Neuronal stem cell (in vitro differentiated cells): Measurements from ENCODE around the gene KIFC3.

Source experiments
- DNase-seq: peaks from one replicate; pipeline ENCODE4 v3.0.0-alpha.2; 2013; ENCODE audit warnings: low spot score
- H2AFZ ChIP-seq: one replicate; pipeline ENCODE4 v1.6.1; 2013; ENCODE audit warnings: mild to moderate bottlenecking, low read length, inconsistent platforms
- H2AK5ac ChIP-seq: 2 replicates; pipeline ENCODE4 v1.6.1; 2013; ENCODE audit warnings: low read depth, mild to moderate bottlenecking, inconsistent platforms, low read length, moderate library complexity, mixed read lengths
- H2BK120ac ChIP-seq: 2 replicates; pipeline ENCODE4 v1.6.1; 2013; ENCODE audit warnings: low read depth, mild to moderate bottlenecking, inconsistent platforms, low read length, moderate library complexity, mixed read lengths
- H2BK12ac ChIP-seq: one replicate; pipeline ENCODE4 v1.6.1; 2013; ENCODE audit warnings: low read length, inconsistent platforms
- H2BK15ac ChIP-seq: 2 replicates; pipeline ENCODE4 v1.6.1; 2013; ENCODE audit warnings: mild to moderate bottlenecking, low read length, inconsistent platforms, mixed read lengths
- H2BK5ac ChIP-seq: one replicate; pipeline ENCODE4 v1.6.1; 2013; ENCODE audit warnings: inconsistent platforms, mild to moderate bottlenecking, low read length, moderate library complexity
- H3K14ac ChIP-seq: one replicate; pipeline ENCODE4 v1.6.1; 2013; ENCODE audit warnings: low read length, inconsistent platforms
- H3K18ac ChIP-seq: 2 replicates; pipeline ENCODE4 v1.6.1; 2013; ENCODE audit warnings: low read length, inconsistent platforms
- H3K23ac ChIP-seq: 2 replicates; pipeline ENCODE4 v1.6.1; 2013; ENCODE audit warnings: low read depth, mild to moderate bottlenecking, mixed read lengths, low read length, inconsistent platforms; ENCODE audit not compliant: poor library complexity
- H3K27ac ChIP-seq: replicated peaks from 3 replicates; pipeline ENCODE4 v1.5.1; 2013; ENCODE audit warnings: low read length, inconsistent platforms
- H3K27me3 ChIP-seq, 3 experiments: 2 replicates each; pipeline ENCODE4 v1.6.1; 2013; ENCODE audit warnings: low read length in 3 of 3, mild to moderate bottlenecking in 2 of 3, inconsistent platforms in 1 of 3, low read depth in 1 of 3, mixed read lengths in 1 of 3, moderate library complexity in 1 of 3; ENCODE audit not compliant: control insufficient read depth in 3 of 3, insufficient read depth in 3 of 3
- H3K36me3 ChIP-seq, 2 donors: replicated peaks in 1 of 2; 2 replicates each; pipeline ENCODE4 v1.6.1; 2013; ENCODE audit warnings: low read length in 2 of 2; ENCODE audit not compliant: control insufficient read depth in 2 of 2, insufficient read depth in 2 of 2
- H3K4ac ChIP-seq: 2 replicates; pipeline ENCODE4 v1.6.1; 2013; ENCODE audit warnings: inconsistent platforms, mild to moderate bottlenecking, low read length, moderate library complexity
- H3K4me1 ChIP-seq, 2 donors: 1 replicate in 1 of 2; 2 replicates in 1 of 2; pipeline ENCODE4 v1.6.1; 2013; ENCODE audit warnings: low read length in 2 of 2, low read depth in 1 of 2; ENCODE audit not compliant: control insufficient read depth in 2 of 2, insufficient read depth in 1 of 2
- H3K4me2 ChIP-seq: one replicate; pipeline ENCODE4 v1.6.1; 2013; ENCODE audit warnings: mild to moderate bottlenecking, low read length, inconsistent platforms; ENCODE audit not compliant: insufficient read depth, poor library complexity, severe bottlenecking
- H3K4me3 ChIP-seq, 2 donors: 2 replicates each; pipeline ENCODE4 v1.5.1; 2013; ENCODE audit warnings: low read length in 2 of 2, mild to moderate bottlenecking in 2 of 2, inconsistent platforms in 1 of 2, moderate library complexity in 1 of 2
- H3K79me1 ChIP-seq: one replicate; pipeline ENCODE4 v1.6.1; 2013; ENCODE audit warnings: low read depth, mild to moderate bottlenecking, inconsistent platforms, low read length, moderate library complexity
- H3K9ac ChIP-seq: one replicate; pipeline ENCODE4 v1.6.1; 2013; ENCODE audit warnings: mild to moderate bottlenecking, low read depth, low read length, inconsistent platforms; ENCODE audit not compliant: poor library complexity
- H3K9me3 ChIP-seq, 2 donors: replicated peaks in 1 of 2; 2 replicates each; pipeline versions ENCODE3 to v1.6.1; 2013; ENCODE audit warnings: low read length in 2 of 2, mild to moderate bottlenecking in 2 of 2, inconsistent platforms in 1 of 2, low read depth in 1 of 2, mixed read lengths in 1 of 2, moderate library complexity in 1 of 2; ENCODE audit not compliant: control insufficient read depth in 2 of 2, insufficient read depth in 1 of 2
- H4K8ac ChIP-seq: one replicate; pipeline ENCODE4 v1.6.1; 2013; ENCODE audit warnings: low read depth, mild to moderate bottlenecking, inconsistent platforms, low read length, moderate library complexity
- H4K91ac ChIP-seq: one replicate; pipeline ENCODE4 v1.6.1; 2013; ENCODE audit warnings: low read length, low read depth, mild to moderate bottlenecking, inconsistent platforms; ENCODE audit not compliant: poor library complexity
- WGBS, 2 donors: extraction: QIAGEN DNeasy Blood & Tissue Kit; methylation state at CpG; one replicate each; pipeline ENCODE4 v1.1.7; 2013; ENCODE audit warnings: missing lambda C conversion rate in 2 of 2, mixed read lengths in 1 of 2; ENCODE audit not compliant: insufficient read length in 2 of 2, insufficient replicate concordance in 1 of 2; ENCODE audit errors: extremely low coverage in 2 of 2; 5-methylcytosine and 5-hydroxymethylcytosine counted together

KIFC3 gene

DNA sequence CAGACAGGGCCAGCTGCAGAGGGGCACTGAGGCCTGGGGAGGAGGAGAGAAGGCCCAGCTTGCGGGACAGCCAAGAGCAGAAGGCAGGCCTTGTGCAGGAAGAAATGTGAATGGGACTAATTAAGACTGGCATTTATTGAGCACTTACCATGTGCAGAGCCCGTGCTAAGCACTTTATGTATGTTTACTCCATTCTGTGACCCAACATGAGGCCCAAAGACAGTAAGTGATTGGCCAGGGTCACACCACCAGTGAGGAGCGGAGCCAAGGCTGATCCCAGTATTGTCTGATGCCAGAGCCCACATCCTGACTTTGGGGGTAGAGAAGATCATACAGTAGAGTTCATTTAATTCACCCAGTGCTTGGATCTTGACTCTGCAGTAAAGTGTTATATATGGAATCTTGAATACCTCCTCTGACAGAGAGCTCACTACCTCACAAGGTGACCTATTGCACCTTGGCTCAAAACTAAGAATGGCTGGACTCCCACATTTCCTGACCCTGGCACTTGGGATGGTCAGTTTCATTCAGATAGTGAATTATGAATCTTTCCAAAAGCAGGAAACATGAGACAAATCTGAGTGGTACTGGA lies 53.1 kb downstream of the KIFC3 start:
- Histone ChIP-seq H3K27ac (no peak overlapping the region), H3K4me3 (no peak overlapping the region), H3K23ac (no peak overlapping the region), H3K79me1 (no peaks in the 10 kb centered on the region), H3K4me1 (peaks cover 0 to 6% of the 10 kb centered on the region in 2 donors), H4K8ac (no peak overlapping the region), H4K91ac (no peak overlapping the region), H3K27me3 (no peaks in the 10 kb centered on the region), H3K4me2 (no peak overlapping the region), H2AK5ac (no peak overlapping the region), H3K18ac (no peak overlapping the region), H2AFZ (no peak overlapping the region), H3K9me3 (no peaks in the 10 kb centered on the region), H2BK12ac (no peak overlapping the region), H2BK15ac (peak overlapping the region; percentile 2), H2BK120ac (no peak overlapping the region), H3K9ac (no peak overlapping the region), H3K14ac (no peak overlapping the region), H3K4ac (peak overlapping the region; percentile 17), H2BK5ac (no peak overlapping the region), H3K36me3 (peaks cover 16 to 52% of the 10 kb centered on the region in 2 donors)
- no CpG with 5 or more reads among the region's 3 CpGs for WGBS, 2 donors
- DNase-seq = no peak

DNA sequence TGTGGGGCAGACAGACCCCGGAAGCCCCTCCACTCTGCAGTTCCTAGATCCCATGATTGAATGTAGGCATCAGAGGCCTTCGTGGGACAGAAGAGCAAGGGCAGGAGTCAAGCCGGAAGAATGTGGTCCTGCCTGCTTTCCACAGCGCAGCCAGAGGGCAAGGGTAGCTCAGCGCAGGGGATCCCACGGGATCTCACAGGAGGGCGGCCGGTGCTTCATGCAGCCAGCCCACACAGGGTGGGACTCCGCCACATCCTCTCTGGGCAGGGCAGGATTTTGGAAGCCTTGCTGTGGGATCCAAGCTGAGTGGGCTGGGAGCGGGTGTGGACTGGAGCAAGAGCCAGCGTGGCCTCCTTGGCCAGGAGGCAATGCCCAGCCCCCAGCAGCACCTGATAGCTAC lies 53.7 kb downstream of the KIFC3 start:
- H3K4me3 ChIP-seq = no peak overlapping the region
- H2AK5ac ChIP-seq = no peak overlapping the region
- no peak overlapping the region for H3K4me2 ChIP-seq
- H2BK120ac ChIP-seq = no peak overlapping the region
- no peak overlapping the region for H4K8ac ChIP-seq
- no peak for DNase-seq
- no peak overlapping the region for H2BK5ac ChIP-seq
- peaks cover 0 to 6% of the 10 kb centered on the region in 2 donors for H3K4me1 ChIP-seq
- WGBS, 2 donors = no CpG with 5 or more reads among the region's 11 CpGs
- peak overlapping the region; percentile 32 for H3K14ac ChIP-seq
- H3K9me3 ChIP-seq = no peaks in the 10 kb centered on the region
- H4K91ac ChIP-seq = no peak overlapping the region
- H3K18ac ChIP-seq = no peak overlapping the region
- peak overlapping the region; percentile 17 for H3K4ac ChIP-seq
- H3K27me3 ChIP-seq = no peaks in the 10 kb centered on the region
- H3K23ac ChIP-seq = no peak overlapping the region
- H2AFZ ChIP-seq = no peak overlapping the region
- no peak overlapping the region for H3K27ac ChIP-seq
- peak overlapping the region; percentile 2 for H2BK15ac ChIP-seq
- peaks cover 16 to 54% of the 10 kb centered on the region in 2 donors for H3K36me3 ChIP-seq
- no peaks in the 10 kb centered on the region for H3K79me1 ChIP-seq
- no peak overlapping the region for H2BK12ac ChIP-seq
- H3K9ac ChIP-seq = no peak overlapping the region

DNA sequence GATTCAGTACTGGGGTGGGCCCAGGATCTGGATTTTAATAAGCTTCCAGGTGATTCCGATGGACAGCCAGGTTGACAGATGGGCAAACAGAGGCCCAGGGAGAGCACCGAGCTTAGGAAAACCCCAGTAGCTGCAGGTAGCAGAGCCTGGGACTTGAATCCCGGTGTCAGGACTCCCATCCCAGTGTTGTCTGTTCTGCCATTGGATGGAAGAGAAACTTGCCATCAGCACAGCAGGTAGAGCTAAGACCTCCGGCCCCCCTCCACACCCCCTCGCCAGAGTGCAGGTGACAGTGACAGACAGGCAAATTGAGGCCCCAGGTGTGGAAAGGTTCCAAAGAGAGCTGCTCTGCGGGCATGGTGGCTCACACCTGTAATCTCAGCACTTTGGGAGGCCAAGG lies 54.3 kb downstream of the KIFC3 start:
- Histone ChIP-seq H3K27ac (no peak overlapping the region), H2AK5ac (no peak overlapping the region), H3K4me3 (no peak overlapping the region), H3K4me2 (no peak overlapping the region), H4K8ac (no peak overlapping the region), H3K14ac (no peak overlapping the region), H3K23ac (no peak overlapping the region), H2BK5ac (peak overlapping the region; percentile 7), H3K18ac (no peak overlapping the region), H2BK12ac (no peak overlapping the region), H2AFZ (no peak overlapping the region), H3K9ac (no peak overlapping the region), H2BK120ac (no peak overlapping the region), H3K79me1 (no peaks in the 10 kb centered on the region), H3K36me3 (peaks cover 16 to 52% of the 10 kb centered on the region in 2 donors), H3K9me3 (no peaks in the 10 kb centered on the region), H3K4me1 (peaks cover 0 to 6% of the 10 kb centered on the region in 2 donors), H4K91ac (no peak overlapping the region), H2BK15ac (no peak overlapping the region), H3K4ac (no peak overlapping the region), H3K27me3 (no peaks in the 10 kb centered on the region)
- no peak for DNase-seq
- no CpG with 5 or more reads among the region's 6 CpGs for WGBS, 2 donors

DNA sequence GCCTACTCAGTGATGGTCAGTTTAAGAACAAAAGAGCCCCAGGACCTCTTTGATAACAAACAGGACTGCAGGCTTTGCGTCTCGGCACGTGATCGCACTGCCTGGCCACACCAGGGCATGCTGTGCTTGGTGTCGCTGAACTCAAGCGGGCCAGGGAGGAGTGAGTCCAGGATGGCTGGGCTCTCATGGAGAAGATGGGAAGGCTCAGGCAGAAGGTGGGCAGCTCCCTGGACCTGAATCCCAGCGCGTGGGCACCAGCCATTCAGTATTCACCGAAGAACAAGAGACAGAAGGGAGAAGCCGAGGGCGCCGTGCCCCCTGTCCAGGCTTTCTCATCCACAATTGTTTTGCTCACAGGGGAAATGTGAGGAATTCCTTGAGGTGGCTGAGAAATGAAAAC lies 54.8 kb downstream of the KIFC3 start:
- no CpG with 5 or more reads among the region's 12 CpGs for WGBS, 2 donors
- Histone ChIP-seq H3K18ac (no peak overlapping the region), H4K8ac (no peak overlapping the region), H2BK120ac (no peak overlapping the region), H2AK5ac (no peak overlapping the region), H3K9me3 (no peaks in the 10 kb centered on the region), H3K4me3 (no peak overlapping the region), H3K4ac (no peak overlapping the region), H3K23ac (no peak overlapping the region), H3K27ac (no peak overlapping the region), H3K27me3 (no peaks in the 10 kb centered on the region), H3K14ac (no peak overlapping the region), H2BK12ac (no peak overlapping the region), H4K91ac (no peak overlapping the region), H2AFZ (no peak overlapping the region), H2BK15ac (no peak overlapping the region), H3K4me1 (peaks cover 0 to 6% of the 10 kb centered on the region in 2 donors), H3K36me3 (peaks cover 16 to 54% of the 10 kb centered on the region in 2 donors), H3K4me2 (no peak overlapping the region), H3K9ac (no peak overlapping the region), H2BK5ac (peak overlapping the region; percentile 7), H3K79me1 (no peaks in the 10 kb centered on the region)
- no peak for DNase-seq
